HCT116 (cell line): ENCODE results near the gene TMEM115. TPM values are rescaled to one million over a fixed set of nuclear protein-coding genes. Genes with fewer than 3 reads are reported as not detected.
A peak's percentile ranks its signal among the peaks of the same experiment; 100 is the strongest.

Experiments used
- ATAC-seq: fragments of 200-7000 bp; cut with Tn5 transposase; 2 replicates; pipeline ENCODE4 v1.9.1; 2020; ENCODE audit warnings: mild to moderate bottlenecking, moderate library complexity
- BruUV-seq: library from RNA; stranded (reverse); fragments of 400-500 nt; replicated peaks from 2 replicates; lab custom pipeline; 2021; lab: Mats Ljungman, UMichigan
- CTCF ChIA-PET: fragments of 300-600 bp; sonication (Branson Sonifier 250); formaldehyde crosslinking; loops from one replicate; lab custom pipeline; 2021; ENCODE audit warnings: antibody characterized with exemption; lab: Charles Lee
- POLR2A ChIA-PET: fragments of 300-600, 350-600 bp; sonication (Branson Sonifier 250); formaldehyde crosslinking; loops from one replicate; lab custom pipeline; 2021; ENCODE audit warnings: antibody characterized with exemption; lab: Charles Lee
- RAD21 ChIA-PET, 2 experiments: fragments of 300-600 bp; sonication (Branson Sonifier 250); formaldehyde crosslinking; loops; one replicate each; lab custom pipeline; 2023; ENCODE audit warnings: low total read pairs in 2 of 2; ENCODE audit not compliant: uncharacterized antibody in 2 of 2, unreplicated experiment in 2 of 2, low non-redundant PET in 1 of 2; lab: Charles Lee
- DNase-seq: peaks from one replicate; pipeline ENCODE4 v3.0.0-alpha.2; 2010; ENCODE audit warnings: low read depth, low spot score
- H2AFZ ChIP-seq: fragments of 200-600 bp; shearing (Covaris generic), sonication (generic); 2 replicates; pipeline ENCODE4 v1.6.1; 2017; ENCODE audit warnings: low read depth, mixed run types, mixed read lengths, antibody characterized with exemption, low read length; ENCODE audit not compliant: poor library complexity, severe bottlenecking
- H3K27ac ChIP-seq: 2 replicates; pipeline ENCODE4 v1.5.1; 2012; ENCODE audit warnings: low read depth, low read length
- H3K27me3 ChIP-seq: fragments of 200-600 bp; sonication (generic); 2 replicates; pipeline ENCODE4 v1.6.1; 2016; ENCODE audit warnings: mixed run types, low read length, mixed read lengths; ENCODE audit not compliant: insufficient read depth
- H3K36me3 ChIP-seq, 2 experiments: fragments of 200-500 bp in 1 of 2; fragments of 200-600 bp in 1 of 2; sonication (Bioruptor generic) in 1 of 2; sonication (generic) in 1 of 2; 2 replicates each; pipeline versions ENCODE4 v1.5.1 to v1.6.1; 2014 to 2016; ENCODE audit warnings: low read length in 2 of 2, inconsistent platforms in 1 of 2, mixed read lengths in 1 of 2, mixed run types in 1 of 2; ENCODE audit not compliant: insufficient read depth in 2 of 2, control insufficient read depth in 1 of 2
- H3K4me1 ChIP-seq, 2 experiments: fragments of 200-600 bp in 1 of 2; sonication (generic) in 1 of 2; 2 replicates each; pipeline versions ENCODE4 v1.5.1 to v1.6.1; 2012 to 2017; ENCODE audit warnings: low read length in 2 of 2, inconsistent platforms in 1 of 2, mild to moderate bottlenecking in 1 of 2, mixed read lengths in 1 of 2, mixed run types in 1 of 2, moderate library complexity in 1 of 2; ENCODE audit not compliant: insufficient read depth in 2 of 2, control insufficient read depth in 1 of 2
- H3K4me2 ChIP-seq: fragments of 200-600 bp; sonication (generic); 2 replicates; pipeline ENCODE4 v1.6.1; 2017; ENCODE audit warnings: mixed run types, low read length, mixed read lengths
- H3K4me3 ChIP-seq, 2 experiments: fragments of 200-600 bp in 1 of 2; sonication (generic) in 1 of 2; replicated peaks in 1 of 2; 2 replicates each; pipeline ENCODE4 v1.5.1; 2011 to 2016; ENCODE audit warnings: low read length in 2 of 2, control low read depth in 1 of 2, low read depth in 1 of 2, mild to moderate bottlenecking in 1 of 2, mixed read lengths in 1 of 2, mixed run types in 1 of 2
- H3K79me2 ChIP-seq: fragments of 200-600 bp; sonication (generic); 2 replicates; pipeline ENCODE4 v1.6.1; 2017; ENCODE audit warnings: mild to moderate bottlenecking, mixed run types, low read length, moderate library complexity, mixed read lengths; ENCODE audit not compliant: insufficient read depth
- H3K9ac ChIP-seq: fragments of 200-600 bp; sonication (generic); 2 replicates; pipeline ENCODE4 v1.6.1; 2016; ENCODE audit warnings: low read length, mixed read lengths
- H3K9me2 ChIP-seq: fragments of 200-600 bp; sonication (generic), shearing (Covaris generic); 2 replicates; pipeline ENCODE4 v1.6.1; 2017; ENCODE audit warnings: mixed run types, mild to moderate bottlenecking, moderate library complexity; ENCODE audit not compliant: insufficient read depth
- H3K9me3 ChIP-seq, 2 experiments: fragments of 200-500 bp in 1 of 2; fragments of 200-600 bp in 1 of 2; sonication (Bioruptor generic) in 1 of 2; sonication (generic) in 1 of 2; 2 replicates each; pipeline ENCODE4 v1.6.1; 2014 to 2017; ENCODE audit warnings: low read length in 2 of 2, mixed read lengths in 2 of 2, inconsistent platforms in 1 of 2, low read depth in 1 of 2, mild to moderate bottlenecking in 1 of 2, mixed run types in 1 of 2, moderate library complexity in 1 of 2; ENCODE audit not compliant: control insufficient read depth in 1 of 2, insufficient read depth in 1 of 2
- H4K20me1 ChIP-seq: fragments of 200-600 bp; sonication (generic), shearing (Covaris generic); 2 replicates; pipeline ENCODE4 v1.6.1; 2017; ENCODE audit warnings: mixed run types, mild to moderate bottlenecking, moderate library complexity; ENCODE audit not compliant: insufficient read depth
- CBX3 ChIP-seq: IDR thresholded peaks from 2 replicates; pipeline ENCODE4 v1.6.1; 2012; ENCODE audit warnings: low read depth
- CEBPB ChIP-seq: IDR thresholded peaks from 2 replicates; pipeline ENCODE4 v1.6.1; 2012; ENCODE audit warnings: low read depth
- EGR1 ChIP-seq: IDR thresholded peaks from 2 replicates; pipeline ENCODE4 v1.6.1; 2012; ENCODE audit warnings: low read depth
- ELF1 ChIP-seq: IDR thresholded peaks from 2 replicates; pipeline ENCODE4 v1.6.1; 2012; ENCODE audit warnings: low read depth, borderline replicate concordance
- EZH2 ChIP-seq: fragments of 200-600 bp; sonication (generic); IDR thresholded peaks from 2 replicates; pipeline ENCODE4 v1.6.1; 2017; ENCODE audit warnings: antibody characterized with exemption, mixed run types
- EZH2phosphoT487 ChIP-seq: fragments of 200-600 bp; IDR thresholded peaks from 2 replicates; pipeline ENCODE4 v1.6.1; 2018; ENCODE audit warnings: antibody characterized with exemption, borderline replicate concordance
- JUND ChIP-seq: IDR thresholded peaks from 2 replicates; pipeline ENCODE4 v1.6.1; 2012
- MAX ChIP-seq: IDR thresholded peaks from 2 replicates; pipeline ENCODE4 v1.6.1; 2012
- POLR2A ChIP-seq: IDR thresholded peaks from 2 replicates; pipeline ENCODE4 v1.7.0; 2011; ENCODE audit warnings: borderline replicate concordance; ENCODE audit not compliant: insufficient read depth, insufficient read length; ENCODE audit errors: extremely low read depth
- POLR2AphosphoS5 ChIP-seq: IDR thresholded peaks from 2 replicates; pipeline ENCODE4 v1.6.1; 2011; ENCODE audit warnings: mild to moderate bottlenecking, low read depth, low read length, moderate library complexity
- RAD21 ChIP-seq: IDR thresholded peaks from 2 replicates; pipeline ENCODE4 v1.6.1; 2012; ENCODE audit warnings: low read depth, mild to moderate bottlenecking
- REST ChIP-seq: IDR thresholded peaks from 2 replicates; pipeline ENCODE4 v1.6.1; 2012; ENCODE audit warnings: low read depth
- SIN3A ChIP-seq: IDR thresholded peaks from 2 replicates; pipeline ENCODE4 v1.6.1; 2012; ENCODE audit warnings: low read depth
- SP1 ChIP-seq: IDR thresholded peaks from 2 replicates; pipeline ENCODE4 v1.6.1; 2012; ENCODE audit warnings: low read depth
- SRF ChIP-seq: IDR thresholded peaks from 2 replicates; pipeline ENCODE4 v1.6.1; 2012; ENCODE audit warnings: low read depth
- TCF7L2 ChIP-seq: IDR thresholded peaks from 2 replicates; pipeline ENCODE4 v1.7.0; 2011; ENCODE audit warnings: borderline replicate concordance, inconsistent platforms; ENCODE audit not compliant: insufficient read depth, insufficient read length; ENCODE audit errors: extremely low read depth
- YY1 ChIP-seq: IDR thresholded peaks from 2 replicates; pipeline ENCODE4 v1.6.1; 2011; ENCODE audit warnings: low read length, low read depth, moderate library complexity, mild to moderate bottlenecking; ENCODE audit not compliant: insufficient replicate concordance; ENCODE audit errors: extremely low read depth
- ZFX ChIP-seq: fragments of 450-650 bp; IDR thresholded peaks from 2 replicates; pipeline ENCODE4 v1.6.1; 2017
- ZNF274 ChIP-seq: fragments of 200-500 bp; sonication (Bioruptor generic); IDR thresholded peaks from 2 replicates; pipeline ENCODE4 v1.6.1; 2014; ENCODE audit warnings: mild to moderate bottlenecking, low read depth, low read length, inconsistent platforms
- intact Hi-C: fragments of 100-400 bp; cut with micrococcal nuclease; formaldehyde crosslinking; loops from 2 replicates; pipeline ENCODE4 v1.10.0; 2022
- total RNA-seq: library from RNA; stranded (reverse); gene quantifications from one replicate; pipeline ENCODE4 v1.2.1, GENCODE V29; 2021; ENCODE audit not compliant: unreplicated experiment
- TF ChIP-seq, protein P1 (sequence below): IDR thresholded peaks from 2 replicates; pipeline ENCODE4 v1.6.1; 2011; ENCODE audit warnings: mild to moderate bottlenecking, low read length, moderate library complexity; ENCODE audit not compliant: insufficient replicate concordance; ENCODE audit errors: extremely low read depth
- TF ChIP-seq, protein P2 (sequence below): IDR thresholded peaks from 2 replicates; pipeline ENCODE4 v1.6.1; 2012

TMEM115 gene
- total RNA-seq, 1 experiment from 2014 or later, result 24.6 TPM

- Histone ChIP-seq H3K4me1 (peaks cover 49 to 76% of the 10 kb centered on the region in 2 experiments), H3K27me3 (no peaks in the 10 kb centered on the region), H3K9me2 (no peaks in the 10 kb centered on the region), H3K9me3 (no peaks in the 10 kb centered on the region), H3K79me2 (peaks cover 48% of the 10 kb centered on the region), H4K20me1 (no peaks in the 10 kb centered on the region), H3K4me3 (peak overlapping the region; percentile 64 to 92), H3K36me3 (peaks cover 9 to 29% of the 10 kb centered on the region in 2 experiments; a peak in 2 of 4 replicates), H3K4me2 (peak overlapping the region; percentile 92), H3K27ac (peak overlapping the region; percentile 93), H3K9ac (peak overlapping the region; percentile 88), H2AFZ (no peak overlapping the region)
- DNase-seq (peak; percentile 84), ATAC-seq (peak; percentile 66)
- RAD21 ChIA-PET, result interaction anchor here (0.7 to 1.7 kb wide), 3 partner anchors 22 to 61 kb away, joined by 4 to 5 read pairs (median 4); partner anchors contain the start of genes HYAL3 (in 1 of the 2), IFRD2 (in 1 of the 2) and NAA80 (in 1 of the 2)
- intact Hi-C loops, result no loop called here
- CTCF ChIA-PET, result interaction anchor here (0.6 to 1.4 kb wide), 12 partner anchors 15 to 1291 kb away, joined by 3 to 11 read pairs (median 4); partner anchors contain the start of genes HYAL1, HYAL3, IFRD2 and NAA80
- BruUV-seq, result no TSS peak
- POLR2A ChIA-PET, result interaction anchor here (0.6 to 1.9 kb wide), 4 partner anchors 22 to 1108 kb away, joined by 3 to 4 read pairs (median 4); partner anchors contain the start of genes HYAL3, IFRD2 and NAA80
- TF ChIP-seq EGR1 (no peak), RAD21 (no peak), ZNF274 (no peak), REST (no peak), YY1 (no peak), SP1 (no peak), SIN3A (no peak), POLR2AphosphoS5 (peak; percentile 80), TCF7L2 (peak; percentile 64), EZH2 (no peak), MAX (no peak), ZFX (peak; percentile 78), CBX3 (no peak), EZH2phosphoT487 (no peak), ELF1 (no peak), SRF (no peak), JUND (no peak), POLR2A (peak; percentile 79), CEBPB (no peak)
- TF ChIP-seq, protein P1, sequence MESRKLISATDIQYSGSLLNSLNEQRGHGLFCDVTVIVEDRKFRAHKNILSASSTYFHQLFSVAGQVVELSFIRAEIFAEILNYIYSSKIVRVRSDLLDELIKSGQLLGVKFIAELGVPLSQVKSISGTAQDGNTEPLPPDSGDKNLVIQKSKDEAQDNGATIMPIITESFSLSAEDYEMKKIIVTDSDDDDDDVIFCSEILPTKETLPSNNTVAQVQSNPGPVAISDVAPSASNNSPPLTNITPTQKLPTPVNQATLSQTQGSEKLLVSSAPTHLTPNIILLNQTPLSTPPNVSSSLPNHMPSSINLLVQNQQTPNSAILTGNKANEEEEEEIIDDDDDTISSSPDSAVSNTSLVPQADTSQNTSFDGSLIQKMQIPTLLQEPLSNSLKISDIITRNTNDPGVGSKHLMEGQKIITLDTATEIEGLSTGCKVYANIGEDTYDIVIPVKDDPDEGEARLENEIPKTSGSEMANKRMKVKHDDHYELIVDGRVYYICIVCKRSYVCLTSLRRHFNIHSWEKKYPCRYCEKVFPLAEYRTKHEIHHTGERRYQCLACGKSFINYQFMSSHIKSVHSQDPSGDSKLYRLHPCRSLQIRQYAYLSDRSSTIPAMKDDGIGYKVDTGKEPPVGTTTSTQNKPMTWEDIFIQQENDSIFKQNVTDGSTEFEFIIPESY, result no peak
- TF ChIP-seq, protein P2, sequence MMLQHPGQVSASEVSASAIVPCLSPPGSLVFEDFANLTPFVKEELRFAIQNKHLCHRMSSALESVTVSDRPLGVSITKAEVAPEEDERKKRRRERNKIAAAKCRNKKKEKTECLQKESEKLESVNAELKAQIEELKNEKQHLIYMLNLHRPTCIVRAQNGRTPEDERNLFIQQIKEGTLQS, result no peak
Measured at GRCh38 chr3:50321336-50322114, 37.8 kb downstream of the TMEM115 start.
